ENCODE results near the gene MRGPRE. TPM values are rescaled to one million over a fixed set of nuclear protein-coding genes. Genes with fewer than 3 reads are reported as not detected.
A peak's percentile ranks its signal among the peaks of the same experiment; 100 is the strongest.

MRGPRE gene
- total RNA-seq, 6 experiments from 2014 or later, result not detected

- H3K27ac ChIP-seq, result no peak overlapping the region
- no peaks in the 10 kb centered on the region for H3K27me3 ChIP-seq
- no peak overlapping the region for H3K4me3 ChIP-seq
- no peaks in the 10 kb centered on the region for H3K36me3 ChIP-seq
- intact Hi-C loops (cut with DNase I), result no loop called here
- H3K9me3 ChIP-seq, result no peaks in the 10 kb centered on the region
- ATAC-seq, result no peak
- H3K4me1 ChIP-seq, result no peaks in the 10 kb centered on the region
- 71% methylated on average over 5 of the region's 24 CpGs for WGBS (ENCODE audit: insufficient coverage, low coverage, low lambda C conversion rate, missing lambda C conversion rate)
- TF ChIP-seq CTCF (IDR thresholded peaks at IDR 0.05) (no peak), POLR2A (IDR thresholded peaks at IDR 0.05) (no peak)
- DNase-seq, result peak in 1 of 3 donors; percentile 44
Observed at GRCh38 chr11:3204141-3205015, 27.8 kb downstream of the MRGPRE start.

GRCh38 chr11:3203221-3204043, 28.8 kb downstream of the MRGPRE start:
- peak in 1 of 3 donors; percentile 50 for DNase-seq
- intact Hi-C loops (cut with DNase I), result no loop called here
- peak in 1 of 4 donors; percentile 45 for ATAC-seq
- Histone ChIP-seq H3K27me3 (no peaks in the 10 kb centered on the region), H3K4me3 (no peak overlapping the region), H3K4me1 (no peaks in the 10 kb centered on the region), H3K27ac (no peak overlapping the region), H3K36me3 (no peaks in the 10 kb centered on the region), H3K9me3 (no peaks in the 10 kb centered on the region)
- no peak for TF ChIP-seq POLR2A (IDR thresholded peaks at IDR 0.05)
- no peak for TF ChIP-seq CTCF (IDR thresholded peaks at IDR 0.05)
- 5% methylated on average over 11 of the region's 51 CpGs for WGBS (ENCODE audit: insufficient coverage, low coverage, low lambda C conversion rate, missing lambda C conversion rate)

GRCh38 chr11:3202759-3203158, 29.5 kb downstream of the MRGPRE start:
- ATAC-seq, result no peak
- H3K4me3 ChIP-seq, result no peak overlapping the region
- no peaks in the 10 kb centered on the region for H3K36me3 ChIP-seq
- no peaks in the 10 kb centered on the region for H3K27me3 ChIP-seq
- H3K9me3 ChIP-seq, result no peaks in the 10 kb centered on the region
- TF ChIP-seq CTCF (IDR thresholded peaks at IDR 0.05), result no peak
- no peak for TF ChIP-seq POLR2A (IDR thresholded peaks at IDR 0.05)
- intact Hi-C loops (cut with DNase I), result no loop called here
- no peak overlapping the region for H3K27ac ChIP-seq
- H3K4me1 ChIP-seq, result no peaks in the 10 kb centered on the region
- DNase-seq, result peak in 1 of 3 donors; percentile 48
- 0% methylated on average over 2 of the region's 17 CpGs for WGBS (ENCODE audit: insufficient coverage, low coverage, low lambda C conversion rate, missing lambda C conversion rate)

- intact Hi-C loops (cut with DNase I), result no loop called here
- no peaks in the 10 kb centered on the region for H3K4me1 ChIP-seq
- peak in 1 of 3 donors; percentile 44 for DNase-seq
- no peaks in the 10 kb centered on the region for H3K27me3 ChIP-seq
- no peak overlapping the region for H3K4me3 ChIP-seq
- H3K36me3 ChIP-seq, result no peaks in the 10 kb centered on the region
- no peak overlapping the region for H3K27ac ChIP-seq
- H3K9me3 ChIP-seq, result no peaks in the 10 kb centered on the region
- no peak for TF ChIP-seq CTCF (IDR thresholded peaks at IDR 0.05)
- WGBS (ENCODE audit: insufficient coverage, low coverage, low lambda C conversion rate, missing lambda C conversion rate), result 40% methylated on average over 1 of the region's 7 CpGs
- no peak for ATAC-seq
Observed at GRCh38 chr11:3202305-3202704, 29.9 kb downstream of the MRGPRE start.

Measured in right lobe of liver (tissue), 6 donors.